ENCODE results near the gene MAN1C1. TPM values are rescaled to one million over a fixed set of nuclear protein-coding genes. Genes with fewer than 3 reads are reported as not detected.
A peak's percentile ranks its signal among the peaks of the same experiment; 100 is the strongest.

Gene MAN1C1
- total and polyA plus RNA-seq, 9 of the 15 experiments (the other 6 are each of a cell fraction or from before 2014, with no cell fraction given) = 0.04 to 0.44 (median 0.10) TPM; not detected in 3

GRCh38 chr1:25807480-25808390 lies 191.1 kb downstream of the MAN1C1 start:
- no peak for ATAC-seq
- H3K9me3 ChIP-seq (replicated peaks; ENCODE audit: control insufficient read depth, insufficient read depth, low read depth, low read length) = no peaks in the 10 kb centered on the region
- in situ Hi-C loops (cut with MboI) = no loop called here

More at GRCh38 chr1:25807480-25808390, 191.1 kb downstream of the MAN1C1 start:
- H4K20me1 ChIP-seq (replicated peaks; ENCODE audit: control insufficient read depth, insufficient read depth, low read length) = peaks cover 4% of the 10 kb centered on the region; the same call in 1 of the 2 replicates
- TF ChIP-seq, protein P1, sequence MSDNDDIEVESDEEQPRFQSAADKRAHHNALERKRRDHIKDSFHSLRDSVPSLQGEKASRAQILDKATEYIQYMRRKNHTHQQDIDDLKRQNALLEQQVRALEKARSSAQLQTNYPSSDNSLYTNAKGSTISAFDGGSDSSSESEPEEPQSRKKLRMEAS (CRISPR knock-in tag; IDR thresholded peaks at IDR 0.05) = 0 out of 2 replicates have a peak, but pooled peaks have one; percentile 21
- no peak for TF ChIP-seq KDM5B (IDR thresholded peaks at IDR 0.05; ENCODE audit: insufficient replicate concordance, low read depth, low read length)
- no peaks in the 10 kb centered on the region for H3K9me1 ChIP-seq (ENCODE audit: control insufficient read depth, insufficient read depth, low read length)
- H3K4me1 ChIP-seq (replicated peaks in 1 of 2; ENCODE audit: control insufficient read depth in 2 of 2, insufficient read depth in 2 of 2, low read length in 2 of 2) = peaks cover 6 to 44% of the 10 kb centered on the region in 2 experiments; a peak in 4 of 5 replicates
- no peaks in the 10 kb centered on the region for H3K79me2 ChIP-seq (ENCODE audit: control insufficient read depth, insufficient read depth, low read length)
- DNase-seq (ENCODE audit: extremely low read depth in 1 of 4, low spot score in 3 of 4) (no peak), FAIRE-seq (no peak)
- H2AFZ ChIP-seq (ENCODE audit: low read depth, low read length) = no peak overlapping the region
- BruUV-seq (replicated peaks) = no TSS peak
- CTCF ChIA-PET (ENCODE audit: low intra/inter-chr PET ratio) = interaction anchor here (0.6 kb wide), 1 partner anchor 263 kb away, joined by 3 read pairs; no protein-coding TSS in a partner anchor
- no peaks in the 10 kb centered on the region for H3K36me3 ChIP-seq (ENCODE audit: control insufficient read depth, insufficient read depth, low read length)
- WGBS (ENCODE audit: insufficient coverage, low coverage, missing lambda C conversion rate) = 60% methylated on average over 20 of the region's 20 CpGs
- intact Hi-C loops (cut with micrococcal nuclease) = no loop called here
- H3K27me3 ChIP-seq (ENCODE audit: control insufficient read depth in 2 of 2, insufficient read depth in 2 of 2, low read length in 2 of 2) = no peaks in the 10 kb centered on the region
- H3K9ac ChIP-seq (ENCODE audit: insufficient read depth in 1 of 2, low read depth in 2 of 2, low read length in 2 of 2) = peak overlapping the region in 1 of 2 experiments; percentile 70; a peak in 1 of 4 replicates
- H3K4me3 ChIP-seq = no peak overlapping the region
- POLR2A ChIA-PET = interaction anchor here (0.5 to 2.2 kb wide), 9 partner anchors 8 to 1216 kb away, joined by 3 to 12 read pairs (median 3); partner anchors contain the start of genes MTFR1L and RSRP1
- no peak overlapping the region for H3K27ac ChIP-seq (ENCODE audit: extremely low read depth, low read depth, low read length)
- H3K4me2 ChIP-seq (ENCODE audit: insufficient read depth, low read length) = no peak overlapping the region
